Transverse colon (tissue), 4 donors: ENCODE data around the gene LOXL1. TPM values are rescaled to one million over a fixed set of nuclear protein-coding genes. Genes with fewer than 3 reads are reported as not detected.

Experiments
- DNase-seq: peaks from one replicate; pipeline ENCODE4 v3.0.0-alpha.2; 2019
- H3K27ac ChIP-seq, 4 donors: fragments of 200-600 bp; sonication (generic); 2 replicates each; pipeline ENCODE4 v1.5.1; 2016 to 2018; ENCODE audit warnings: inconsistent platforms in 4 of 4
- H3K27me3 ChIP-seq: fragments of 200-600 bp; sonication (generic); 2 replicates; pipeline ENCODE4 v1.5.1; 2017; ENCODE audit warnings: inconsistent platforms
- H3K36me3 ChIP-seq, 4 donors: fragments of 200-600 bp; sonication (generic); 2 replicates each; pipeline ENCODE4 v1.5.1; 2017 to 2019; ENCODE audit warnings: inconsistent platforms in 4 of 4
- H3K4me1 ChIP-seq, 4 donors: fragments of 200-600 bp; sonication (generic); 2 replicates each; pipeline ENCODE4 v1.5.1; 2017 to 2020; ENCODE audit warnings: inconsistent platforms in 4 of 4
- H3K4me3 ChIP-seq, 4 donors: fragments of 200-600 bp; sonication (generic); 1 replicate in 1 of 4; 2 replicates in 3 of 4; pipeline versions ENCODE4 v1.5.1 to v1.6.1; 2017 to 2019; ENCODE audit warnings: inconsistent platforms in 4 of 4
- H3K9me3 ChIP-seq, 2 donors: fragments of 200-600 bp; sonication (generic); 2 replicates each; pipeline ENCODE4 v1.5.1; 2017 to 2019; ENCODE audit warnings: inconsistent platforms in 2 of 2
- CTCF ChIP-seq, 5 experiments: fragments of 200-600 bp in 3 of 5; fragments of 450-650 bp in 2 of 5; sonication (generic) in 3 of 5; IDR thresholded peaks; 1 replicate in 2 of 5; 2 replicates in 3 of 5; pipeline ENCODE4 v1.5.1; 2016 to 2017; ENCODE audit warnings: antibody characterized with exemption in 5 of 5, inconsistent platforms in 3 of 5, mild to moderate bottlenecking in 2 of 5, moderate library complexity in 1 of 5
- EP300 ChIP-seq: sonication (generic); formaldehyde crosslinking; IDR thresholded peaks from one replicate; pipeline ENCODE4 v1.6.1; 2017; ENCODE audit warnings: antibody characterized with exemption, low read depth
- POLR2A ChIP-seq: fragments of 450-650 bp; IDR thresholded peaks from one replicate; pipeline ENCODE4 v1.6.1; 2016; ENCODE audit warnings: antibody characterized with exemption, mild to moderate bottlenecking, moderate library complexity
- POLR2AphosphoS5 ChIP-seq, 3 donors: sonication (generic); formaldehyde crosslinking; IDR thresholded peaks; one replicate each; pipeline ENCODE4 v1.6.1; 2016; ENCODE audit warnings: antibody characterized with exemption in 3 of 3
- WGBS, 2 donors: methylation state at CpG; one replicate each; pipeline ENCODE4 v1.1.5; 2018; ENCODE audit warnings: low coverage in 1 of 2; 5-methylcytosine and 5-hydroxymethylcytosine counted together
- in situ Hi-C, 4 donors: fragments of 200-750 bp; cut with MboI; loops; one replicate each; pipeline versions ENCODE4 v1.15.0 to v1.15.1; 2017; ENCODE audit warnings: low sequenced_read_pairs in 3 of 4, low pct_ligation_motif_present in 1 of 4, low pct_unique_long_range_greater_than_20kb in 1 of 4
- intact Hi-C: fragments of 100-400 bp; cut with DNase I; formaldehyde crosslinking; loops from one replicate; pipeline ENCODE4 v1.15.1; 2023; ENCODE audit warnings: low total_unique reads
- total RNA-seq, 4 donors: library from RNA; depleted of rRNA; stranded (reverse); fragments of >200 nt; gene quantifications; one replicate each; pipeline ENCODE4 v1.1.0, GENCODE V29; 2016

LOXL1 gene
- total RNA-seq, 4 donors from 2014 or later, result 1.8 to 6.8 (median 1.9) TPM; not detected in 1

DNA sequence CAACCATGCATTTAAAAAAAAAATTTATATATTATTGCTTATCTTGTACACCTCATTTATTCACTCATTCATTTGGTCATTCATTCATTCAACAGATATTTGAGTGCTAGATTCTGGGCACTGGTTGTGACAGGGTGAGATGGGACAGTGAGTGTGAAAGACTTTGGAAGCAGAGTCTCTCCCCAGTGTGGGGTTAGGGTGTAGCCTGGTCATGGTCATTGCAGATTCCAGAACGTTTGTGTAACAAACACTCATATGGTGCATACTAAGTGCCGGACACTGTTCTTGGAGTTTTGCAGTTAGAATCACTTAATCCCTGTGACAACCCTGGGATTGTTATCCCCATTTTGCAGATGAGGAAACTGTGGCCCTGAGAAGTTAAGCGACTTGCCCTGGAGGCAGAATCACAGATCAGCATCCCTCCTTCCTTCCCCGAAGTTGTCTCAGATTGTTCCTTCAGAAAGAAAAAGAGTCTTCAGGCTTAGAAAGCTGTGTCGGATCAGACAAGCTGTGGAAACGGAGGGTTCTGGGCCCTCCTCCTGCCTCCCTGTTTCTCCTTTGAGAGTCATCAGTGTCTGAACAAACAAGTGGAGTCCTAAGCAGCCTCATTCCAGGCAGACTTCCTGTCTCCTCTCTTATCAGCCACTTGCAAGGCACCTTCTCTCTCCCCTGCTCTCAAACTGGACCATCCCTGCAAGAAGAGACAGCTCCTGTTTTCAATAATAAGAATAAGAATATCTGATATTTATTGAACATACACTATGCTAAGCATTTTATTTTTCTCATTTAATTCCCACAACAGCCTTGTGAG lies 6.3 kb downstream of the LOXL1 start:
- 57 to 64% methylated on average over 4 to 6 of the region's 6 CpGs for WGBS, 2 donors
- Histone ChIP-seq H3K36me3 (no peaks in the 10 kb centered on the region), H3K27ac (no peak overlapping the region), H3K9me3 (no peaks in the 10 kb centered on the region), H3K4me3 (no peak overlapping the region), H3K27me3 (no peaks in the 10 kb centered on the region), H3K4me1 (peaks cover 0 to 35% (median 13%) of the 10 kb centered on the region in 4 donors)
- TF ChIP-seq POLR2AphosphoS5 (IDR thresholded peaks at IDR 0.05) (no peak), CTCF (IDR thresholded peaks at IDR 0.05) (no peak), EP300 (no peak), POLR2A (no peak)
- no peak for DNase-seq
- intact Hi-C loops, result no loop called here
- in situ Hi-C loops, result loop anchor here in 1 of 4 donors (25.0 kb wide), 1 partner anchor 380 kb away; no protein-coding TSS in a partner anchor

- Histone ChIP-seq H3K4me3 (no peak overlapping the region), H3K9me3 (no peaks in the 10 kb centered on the region), H3K4me1 (peaks cover 0 to 21% (median 4%) of the 10 kb centered on the region in 4 donors), H3K27ac (no peak overlapping the region), H3K27me3 (no peaks in the 10 kb centered on the region), H3K36me3 (no peaks in the 10 kb centered on the region)
- TF ChIP-seq CTCF (IDR thresholded peaks at IDR 0.05) (no peak), POLR2A (no peak), EP300 (no peak), POLR2AphosphoS5 (IDR thresholded peaks at IDR 0.05) (no peak)
- no peak for DNase-seq
- WGBS, 2 donors, result 56 to 67% methylated on average over 3 to 7 of the region's 7 CpGs
- intact Hi-C loops, result no loop called here
- in situ Hi-C loops, result loop anchor here in 1 of 4 donors (25.0 kb wide), 1 partner anchor 378 kb away; no protein-coding TSS in a partner anchor
Observed at GRCh38 chr15:73934281-73934680, 8.0 kb downstream of the LOXL1 start.

DNA sequence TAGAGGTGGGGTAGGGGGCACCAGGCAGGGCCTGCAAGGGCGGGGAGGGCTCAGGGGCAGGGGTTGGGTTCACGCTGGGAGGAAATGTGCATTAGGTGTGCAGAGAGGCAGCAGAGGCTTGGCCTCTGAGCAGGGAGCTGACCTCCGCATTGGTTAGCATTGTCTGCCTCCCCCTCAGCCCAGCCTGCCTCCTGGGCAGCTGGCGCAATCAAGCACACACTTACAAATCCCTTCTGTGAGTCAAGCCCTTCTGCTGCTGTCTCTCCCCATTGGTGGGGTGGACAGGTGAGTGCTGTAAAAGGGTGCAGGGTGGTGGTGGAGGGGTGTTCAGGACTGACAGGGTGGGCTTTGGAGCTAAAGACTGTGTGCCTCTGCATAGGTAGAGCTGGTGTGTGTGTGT lies 9.3 kb downstream of the LOXL1 start:
- Histone ChIP-seq H3K27ac (no peak overlapping the region), H3K9me3 (no peaks in the 10 kb centered on the region), H3K36me3 (no peaks in the 10 kb centered on the region), H3K4me1 (peaks cover 0 to 10% (median 4%) of the 10 kb centered on the region in 4 donors), H3K27me3 (no peaks in the 10 kb centered on the region), H3K4me3 (no peak overlapping the region)
- in situ Hi-C loops (loop anchor here in 1 of 4 donors (25.0 kb wide), 1 partner anchor 377 kb away; no protein-coding TSS in a partner anchor), intact Hi-C loops (no loop called here)
- TF ChIP-seq POLR2A, result no peak
- no peak for DNase-seq
- WGBS, 2 donors, result 80% methylated on average over 4 of the region's 4 CpGs; no CpG with 5 or more reads in 1 of the 2 donors

- Histone ChIP-seq H3K9me3 (no peaks in the 10 kb centered on the region), H3K27ac (no peak overlapping the region), H3K4me3 (no peak overlapping the region), H3K36me3 (no peaks in the 10 kb centered on the region), H3K4me1 (peaks cover 0 to 10% (median 4%) of the 10 kb centered on the region in 4 donors), H3K27me3 (no peaks in the 10 kb centered on the region)
- no peak for DNase-seq
- in situ Hi-C loops (loop anchor here in 1 of 4 donors (25.0 kb wide), 1 partner anchor 376 kb away; no protein-coding TSS in a partner anchor), intact Hi-C loops (no loop called here)
- no peak for TF ChIP-seq POLR2A
- TF ChIP-seq POLR2AphosphoS5 (IDR thresholded peaks at IDR 0.05), result no peak
- no peak for TF ChIP-seq EP300
- TF ChIP-seq CTCF (IDR thresholded peaks at IDR 0.05), result no peak
- 43% methylated on average over 5 of the region's 5 CpGs; no CpG with 5 or more reads in 1 of the 2 donors for WGBS, 2 donors
Observed at GRCh38 chr15:73936181-73936580, 9.9 kb downstream of the LOXL1 start.
